Esophagus squamous epithelium (tissue), 5 donors: ENCODE data around the gene MEIS3. TPM values are rescaled to one million over a fixed set of nuclear protein-coding genes. Genes with fewer than 3 reads are reported as not detected.
A peak's percentile ranks its signal among the peaks of the same experiment; 100 is the strongest.

ENCODE experiments used
- DNase-seq: peaks from one replicate; lab custom pipeline; 2025; lab: John Stamatoyannopoulos, UW
- H3K27ac ChIP-seq, 4 donors: fragments of 200-600 bp; sonication (generic); one replicate each; pipeline ENCODE4 v1.5.1; 2016 to 2019; ENCODE audit warnings: mild to moderate bottlenecking in 1 of 4
- H3K27me3 ChIP-seq, 4 donors: fragments of 200-600 bp; sonication (generic); 1 replicate in 3 of 4; 2 replicates in 1 of 4; pipeline versions ENCODE4 v1.5.1 to v1.6.0; 2017 to 2021; ENCODE audit warnings: antibody characterized with exemption in 1 of 4
- H3K36me3 ChIP-seq, 3 donors: fragments of 200-600 bp; sonication (generic); one replicate each; pipeline ENCODE4 v1.5.1; 2016 to 2019
- H3K4me1 ChIP-seq, 3 donors: fragments of 200-600 bp; sonication (generic); one replicate each; pipeline ENCODE4 v1.5.1; 2017 to 2019
- H3K4me3 ChIP-seq, 4 donors: fragments of 200-600 bp; sonication (generic); 1 replicate in 3 of 4; 2 replicates in 1 of 4; pipeline ENCODE4 v1.5.1; 2016 to 2019; ENCODE audit warnings: mild to moderate bottlenecking in 2 of 4, moderate library complexity in 1 of 4
- H3K9me3 ChIP-seq, 3 donors: fragments of 200-600 bp; sonication (generic); one replicate each; pipeline ENCODE4 v1.5.1; 2016 to 2019
- CTCF ChIP-seq, 6 experiments: fragments of 450-650 bp in 4 of 6; fragments of 200-600 bp in 2 of 6; sonication (generic) in 2 of 6; IDR thresholded peaks; one replicate each; pipeline ENCODE4 v1.5.1; 2016 to 2019; ENCODE audit warnings: antibody characterized with exemption in 6 of 6, mild to moderate bottlenecking in 4 of 6, moderate library complexity in 4 of 6
- POLR2A ChIP-seq, 4 donors: fragments of 450-650 bp; IDR thresholded peaks; one replicate each; pipeline ENCODE4 v1.6.1; 2017; ENCODE audit warnings: antibody characterized with exemption in 4 of 4, mild to moderate bottlenecking in 4 of 4, moderate library complexity in 3 of 4
- WGBS, 2 donors: methylation state at CpG; one replicate each; pipeline ENCODE4 v1.1.5; 2018; 5-methylcytosine and 5-hydroxymethylcytosine counted together
- intact Hi-C: fragments of 100-400 bp; cut with DNase I; formaldehyde crosslinking; loops from one replicate; pipeline ENCODE4 v1.15.0; 2022
- total RNA-seq, 4 donors: library from RNA; depleted of rRNA; stranded (reverse); fragments of >200 nt; gene quantifications; one replicate each; pipeline ENCODE4 v1.1.0, GENCODE V29; 2016
- donor health status: DM: yes; HTN: yes; CAD: no.

The MEIS3 gene
- total RNA-seq, 4 donors from 2014 or later: 1.0 to 13.5 (median 3.9) TPM

- H3K36me3 ChIP-seq: no peaks in the 10 kb centered on the region
- intact Hi-C loops: loop anchor here (10.0 kb wide), 1 partner anchor 123 kb away; the partner anchor contains the start of gene C5AR1
- DNase-seq: no peak
- peak overlapping the region in 2 of 4 donors; percentile 4 to 34 for H3K4me3 ChIP-seq
- no peaks in the 10 kb centered on the region for H3K9me3 ChIP-seq
- peak overlapping the region in 3 of 4 donors; percentile 56 to 70 (median 67) for H3K27ac ChIP-seq
- H3K4me1 ChIP-seq: peaks cover 7 to 37% (median 25%) of the 10 kb centered on the region in 3 donors
- no peak for TF ChIP-seq POLR2A (IDR thresholded peaks at IDR 0.05)
- peak; percentile 71 to 93 (median 82) for TF ChIP-seq CTCF (IDR thresholded peaks at IDR 0.05)
- WGBS, 2 donors: 2 to 6% methylated on average over 12 to 13 of the region's 17 CpGs
- H3K27me3 ChIP-seq: peaks cover 0 to 90% (median 10%) of the 10 kb centered on the region in 4 donors
These were observed 8.2 kb upstream of the MEIS3 start for GRCh38 chr19:47427241-47428176.

GRCh38 chr19:47423203-47423882 is 4.0 kb upstream of the MEIS3 start:
- H3K9me3 ChIP-seq: no peaks in the 10 kb centered on the region
- peaks cover 0 to 92% (median 24%) of the 10 kb centered on the region in 4 donors for H3K27me3 ChIP-seq
- no peak for TF ChIP-seq CTCF (IDR thresholded peaks at IDR 0.05)
- no peak for TF ChIP-seq POLR2A (IDR thresholded peaks at IDR 0.05)
- intact Hi-C loops: loop anchor here (10.0 kb wide), 1 partner anchor 119 kb away; the partner anchor contains the start of gene C5AR1
- 15 to 22% methylated on average over 11 to 13 of the region's 19 CpGs for WGBS, 2 donors
- DNase-seq: no peak
- no peak overlapping the region for H3K27ac ChIP-seq
- H3K36me3 ChIP-seq: no peaks in the 10 kb centered on the region
- H3K4me1 ChIP-seq: peaks cover 4 to 44% (median 6%) of the 10 kb centered on the region in 3 donors
- no peak overlapping the region for H3K4me3 ChIP-seq

- intact Hi-C loops: loop anchor here (10.0 kb wide), 1 partner anchor 118 kb away; the partner anchor contains the start of gene C5AR1
- WGBS, 2 donors: 9 to 13% methylated on average over 1 of the region's 1 CpG
- H3K4me3 ChIP-seq: no peak overlapping the region
- H3K27me3 ChIP-seq: peaks cover 0 to 99% (median 24%) of the 10 kb centered on the region in 4 donors
- DNase-seq: no peak
- no peak for TF ChIP-seq POLR2A (IDR thresholded peaks at IDR 0.05)
- no peak for TF ChIP-seq CTCF (IDR thresholded peaks at IDR 0.05)
- peaks cover 6 to 44% (median 7%) of the 10 kb centered on the region in 3 donors for H3K4me1 ChIP-seq
- H3K36me3 ChIP-seq: no peaks in the 10 kb centered on the region
- H3K9me3 ChIP-seq: no peaks in the 10 kb centered on the region
- no peak overlapping the region for H3K27ac ChIP-seq
These were observed 3.3 kb upstream of the MEIS3 start for GRCh38 chr19:47422417-47423163.

GRCh38 chr19:47421844-47422395 is 2.6 kb upstream of the MEIS3 start:
- Histone ChIP-seq H3K4me1 (peaks cover 7 to 44% (median 12%) of the 10 kb centered on the region in 3 donors), H3K36me3 (no peaks in the 10 kb centered on the region), H3K27ac (no peak overlapping the region), H3K9me3 (no peaks in the 10 kb centered on the region), H3K4me3 (no peak overlapping the region), H3K27me3 (peaks cover 0 to 99% (median 26%) of the 10 kb centered on the region in 4 donors)
- TF ChIP-seq CTCF (IDR thresholded peaks at IDR 0.05) (no peak), POLR2A (IDR thresholded peaks at IDR 0.05) (no peak)
- intact Hi-C loops: loop anchor here (10.0 kb wide), 1 partner anchor 117 kb away; the partner anchor contains the start of gene C5AR1
- DNase-seq: no peak
- 3 to 6% methylated on average over 23 to 24 of the region's 31 CpGs for WGBS, 2 donors
